H1 (cell line): ENCODE data around the gene CLEC2A. TPM values are rescaled to one million over a fixed set of nuclear protein-coding genes. Genes with fewer than 3 reads are reported as not detected.

Experiments used
- CTCF ChIA-PET: fragments of 300-600 bp; sonication (Branson Sonifier 250); formaldehyde crosslinking; loops from one replicate; lab custom pipeline; 2021; ENCODE audit not compliant: partially characterized antibody; lab: Charles Lee
- POLR2A ChIA-PET: fragments of 300-600 bp; sonication (Branson Sonifier 250); formaldehyde crosslinking; loops from one replicate; lab custom pipeline; 2021; ENCODE audit warnings: inconsistent platforms; ENCODE audit not compliant: partially characterized antibody; lab: Charles Lee
- DNase-seq, 2 experiments: peaks; one replicate each; pipeline versions ENCODE4 v3.0.0 to v3.0.0-alpha.2; 2010 to 2022; ENCODE audit warnings: low spot score in 2 of 2, low read depth in 1 of 2, mixed read lengths in 1 of 2
- FAIRE-seq: peaks from 2 replicates; lab custom pipeline; 2011; peaks lifted over from hg19 to GRCh38; lab: Jason Lieb, UNC
- H2AFZ ChIP-seq: 2 replicates; pipeline ENCODE4 v1.8.1; 2012; ENCODE audit warnings: low read length, inconsistent platforms
- H2AK5ac ChIP-seq: 2 replicates; pipeline ENCODE4 v1.6.1; 2013; ENCODE audit warnings: low read depth, low read length
- H2BK120ac ChIP-seq: replicated peaks from 2 replicates; pipeline ENCODE3; 2013; ENCODE audit warnings: low read depth, low read length, inconsistent platforms
- H2BK12ac ChIP-seq: 2 replicates; pipeline ENCODE4 v1.6.1; 2013; ENCODE audit warnings: low read depth, low read length
- H2BK15ac ChIP-seq: 2 replicates; pipeline ENCODE4 v1.6.1; 2013; ENCODE audit warnings: low read length
- H2BK20ac ChIP-seq: 2 replicates; pipeline ENCODE4 v1.6.1; 2013; ENCODE audit warnings: low read length
- H2BK5ac ChIP-seq: 2 replicates; pipeline ENCODE4 v1.6.1; 2013; ENCODE audit warnings: low read depth, low read length
- H3K14ac ChIP-seq: 2 replicates; pipeline ENCODE4 v1.6.1; 2013; ENCODE audit warnings: inconsistent platforms; ENCODE audit not compliant: insufficient read length
- H3K18ac ChIP-seq: 2 replicates; pipeline ENCODE4 v1.6.1; 2013; ENCODE audit warnings: low read length; ENCODE audit errors: extremely low read depth
- H3K23ac ChIP-seq: 2 replicates; pipeline ENCODE4 v1.6.1; 2013; ENCODE audit warnings: inconsistent platforms; ENCODE audit not compliant: insufficient read length
- H3K23me2 ChIP-seq: 2 replicates; pipeline ENCODE4 v1.6.1; 2013; ENCODE audit warnings: low read depth, low read length
- H3K27ac ChIP-seq: 2 replicates; pipeline ENCODE4 v1.6.1; 2011; ENCODE audit warnings: low read depth, low read length, inconsistent platforms
- H3K27me3 ChIP-seq, 4 experiments: replicated peaks in 1 of 4; 1 replicate in 1 of 4; 2 replicates in 3 of 4; pipeline versions ENCODE4 v1.6.1 to v1.8.1; 2011 to 2013; ENCODE audit warnings: low read length in 3 of 4, mild to moderate bottlenecking in 3 of 4, inconsistent platforms in 2 of 4, mixed read lengths in 2 of 4, moderate library complexity in 1 of 4; ENCODE audit not compliant: control insufficient read depth in 3 of 4, insufficient read depth in 3 of 4; ENCODE audit errors: extremely low read depth in 1 of 4
- H3K36me3 ChIP-seq, 4 experiments: 2 replicates each; pipeline versions ENCODE4 v1.6.1 to v1.8.1; 2011 to 2013; ENCODE audit warnings: mild to moderate bottlenecking in 4 of 4, low read length in 3 of 4, moderate library complexity in 2 of 4, control low read depth in 1 of 4, inconsistent platforms in 1 of 4; ENCODE audit not compliant: insufficient read depth in 4 of 4, control insufficient read depth in 2 of 4
- H3K4ac ChIP-seq: replicated peaks from 2 replicates; pipeline ENCODE3; 2013; ENCODE audit warnings: low read length, low read depth, mixed read lengths, inconsistent platforms; ENCODE audit not compliant: insufficient read length
- H3K4me1 ChIP-seq, 4 experiments: replicated peaks in 1 of 4; 1 replicate in 1 of 4; 2 replicates in 3 of 4; pipeline versions ENCODE4 v1.6.1 to v1.8.1; 2011 to 2013; ENCODE audit warnings: low read length in 3 of 4, inconsistent platforms in 2 of 4, mixed read lengths in 1 of 4; ENCODE audit not compliant: insufficient read depth in 4 of 4, control insufficient read depth in 3 of 4
- H3K4me2 ChIP-seq, 2 experiments: 2 replicates each; pipeline versions ENCODE4 v1.6.1 to v1.8.1; 2011 to 2013; ENCODE audit warnings: low read depth in 2 of 2, low read length in 2 of 2, control low read depth in 1 of 2, inconsistent platforms in 1 of 2, mild to moderate bottlenecking in 1 of 2; ENCODE audit not compliant: insufficient read depth in 1 of 2
- H3K4me3 ChIP-seq, 4 experiments: fragments of 200-600, 300-600 bp in 1 of 4; sonication (generic), shearing (Covaris generic), sonication (Bioruptor Twin) in 1 of 4; 2 replicates each; pipeline versions ENCODE4 v1.5.1 to v1.8.1; 2011 to 2016; ENCODE audit warnings: low read length in 4 of 4, low read depth in 3 of 4, control low read depth in 2 of 4, inconsistent platforms in 2 of 4, mild to moderate bottlenecking in 2 of 4, mixed read lengths in 1 of 4, moderate library complexity in 1 of 4; ENCODE audit not compliant: insufficient read depth in 2 of 4; ENCODE audit errors: extremely low read depth in 1 of 4
- H3K56ac ChIP-seq: replicated peaks from 2 replicates; pipeline ENCODE3; 2013; ENCODE audit warnings: low read depth, mild to moderate bottlenecking, mixed read lengths, low read length, inconsistent platforms; ENCODE audit not compliant: insufficient read length
- H3K79me1 ChIP-seq: 2 replicates; pipeline ENCODE4 v1.6.1; 2013; ENCODE audit warnings: low read depth, low read length, control low read depth
- H3K79me2 ChIP-seq, 2 experiments: 2 replicates each; pipeline versions ENCODE4 v1.6.1 to v1.8.1; 2012 to 2013; ENCODE audit warnings: low read length in 2 of 2, mild to moderate bottlenecking in 2 of 2, inconsistent platforms in 1 of 2; ENCODE audit not compliant: insufficient read depth in 2 of 2, control insufficient read depth in 1 of 2
- H3K9ac ChIP-seq, 4 experiments: replicated peaks in 1 of 4; 1 replicate in 1 of 4; 2 replicates in 3 of 4; pipeline versions ENCODE4 v1.6.1 to v1.8.1; 2011 to 2013; ENCODE audit warnings: low read depth in 3 of 4, low read length in 3 of 4, control low read depth in 2 of 4, mild to moderate bottlenecking in 2 of 4, moderate library complexity in 2 of 4, inconsistent platforms in 1 of 4; ENCODE audit errors: extremely low read depth in 1 of 4
- H3K9me3 ChIP-seq, 2 experiments: 2 replicates each; pipeline versions ENCODE4 v1.6.1 to v1.8.1; 2012 to 2013; ENCODE audit warnings: mild to moderate bottlenecking in 2 of 2, moderate library complexity in 2 of 2, control low read depth in 1 of 2, inconsistent platforms in 1 of 2, low read depth in 1 of 2, low read length in 1 of 2, mixed read lengths in 1 of 2; ENCODE audit not compliant: insufficient read depth in 2 of 2
- H4K20me1 ChIP-seq, 2 experiments: replicated peaks in 1 of 2; 2 replicates each; pipeline versions ENCODE3 to v1.8.1; 2011 to 2013; ENCODE audit warnings: inconsistent platforms in 2 of 2, low read length in 2 of 2, mild to moderate bottlenecking in 1 of 2; ENCODE audit not compliant: insufficient read depth in 2 of 2, control insufficient read depth in 1 of 2
- H4K5ac ChIP-seq: 2 replicates; pipeline ENCODE4 v1.6.1; 2013; ENCODE audit warnings: low read length, low read depth, mixed read lengths, inconsistent platforms; ENCODE audit not compliant: insufficient read length
- H4K8ac ChIP-seq: 2 replicates; pipeline ENCODE4 v1.8.0; 2013; ENCODE audit warnings: mild to moderate bottlenecking, moderate library complexity, low read length, inconsistent platforms; ENCODE audit not compliant: insufficient read depth; ENCODE audit errors: extremely low read depth
- H4K91ac ChIP-seq: replicated peaks from 2 replicates; pipeline ENCODE3; 2013; ENCODE audit warnings: low read length, mixed read lengths, inconsistent platforms; ENCODE audit not compliant: insufficient read length
- JUN ChIP-seq: IDR thresholded peaks from 2 replicates; pipeline ENCODE4 v1.6.1; 2011; ENCODE audit warnings: low read depth, mild to moderate bottlenecking, improper control_type of control experiment, low read length
- WGBS, 2 experiments: shearing (Covaris generic) in 1 of 2; methylation state at CpG; one replicate each; pipeline versions ENCODE4 v1.1.6 to v1.1.7; 2013 to 2015; ENCODE audit warnings: low lambda C conversion rate in 2 of 2, mixed read lengths in 2 of 2, inconsistent platforms in 1 of 2, low coverage in 1 of 2, missing lambda C conversion rate in 1 of 2; ENCODE audit not compliant: insufficient replicate concordance in 2 of 2, insufficient coverage in 1 of 2, insufficient read length in 1 of 2; ENCODE audit errors: extremely low coverage in 1 of 2, missing lambda C conversion rate in 1 of 2; 5-methylcytosine and 5-hydroxymethylcytosine counted together
- polyA plus RNA-seq, 7 experiments: library from polyadenylated mRNA; depleted of rRNA in 3 of 7; stranded (reverse) in 5 of 7; unstranded in 2 of 7; fragments of >200 nt in 5 of 7; fragments of 200-250 nt in 2 of 7; gene quantifications; 1 replicate in 5 of 7; 2 replicates in 1 of 7; 4 replicates in 1 of 7; pipeline versions ENCODE4 v1.2.1 to v1.2.3, GENCODE V29; 2011 to 2013; ENCODE audit warnings: missing spikeins in 2 of 7, mixed read lengths in 2 of 7
- total RNA-seq: library from RNA; stranded (reverse); fragmentation: NEBNext Ultra II Directional; extraction: Animal tissue kit (Norgen Biotek cat#: 25700); gene quantifications from 2 replicates; pipeline ENCODE4 v1.2.1, GENCODE V29; 2021
- TF ChIP-seq, protein P1 (sequence below): IDR thresholded peaks from 2 replicates; pipeline ENCODE4 v1.6.1; 2012; ENCODE audit warnings: inconsistent platforms

CLEC2A gene
- total and polyA plus RNA-seq, 2 of the 8 experiments (the other 6 are each of a cell fraction or from before 2014, with no cell fraction given): 0.63 to 3.7 TPM

DNA sequence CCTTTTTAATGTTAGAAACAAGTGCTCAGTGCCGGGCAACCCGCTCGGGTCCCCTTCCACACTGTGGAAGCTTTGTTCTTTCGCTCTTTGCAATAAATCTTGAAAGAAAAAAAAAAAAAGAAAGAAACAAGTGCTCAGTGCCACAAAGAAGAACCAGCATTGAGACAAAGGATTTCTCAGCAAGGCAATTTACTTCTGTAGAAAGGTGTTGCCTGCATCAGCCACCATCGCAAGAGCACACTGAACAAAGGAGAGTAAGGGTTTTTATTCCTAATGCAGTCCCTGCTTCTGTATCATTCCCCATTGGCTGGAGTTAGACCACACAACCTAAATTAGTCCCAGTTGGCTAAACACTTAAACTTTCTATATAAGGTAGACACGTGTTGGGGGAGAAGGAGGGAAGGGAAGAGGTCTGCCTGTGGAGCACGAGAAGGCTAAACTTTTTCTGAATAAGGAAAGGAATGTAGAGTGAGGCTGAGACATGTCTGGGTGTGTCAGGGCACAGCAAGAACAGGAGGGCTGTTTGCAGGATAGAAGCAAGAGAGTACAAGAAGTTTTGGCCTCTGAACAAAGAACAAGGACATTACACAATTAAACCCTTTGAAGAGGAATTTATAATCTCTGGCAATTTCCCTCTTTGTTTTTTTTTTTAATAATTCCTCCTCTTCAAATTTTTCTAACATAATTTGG is 29.5 kb downstream of the CLEC2A start:
- no peak overlapping the region for H2BK12ac ChIP-seq
- peak overlapping the region in 1 of 2 experiments; percentile 47; a peak in 1 of 4 replicates for H3K4me2 ChIP-seq
- no peak overlapping the region for H3K4ac ChIP-seq
- H4K8ac ChIP-seq: no peak overlapping the region
- H3K9me3 ChIP-seq: no peaks in the 10 kb centered on the region
- H3K36me3 ChIP-seq: peaks cover 6 to 56% (median 10%) of the 10 kb centered on the region in 4 experiments; a peak in 6 of 8 replicates
- 0 out of 2 replicates have a peak overlapping the region, but pooled peaks have one; percentile 22 for H3K27ac ChIP-seq
- H2BK15ac ChIP-seq: no peak overlapping the region
- no peak overlapping the region for H4K91ac ChIP-seq
- ChIA-PET CTCF (interaction anchor here (1.1 kb wide), 1 partner anchor 24 kb away, joined by 3 read pairs; no protein-coding TSS in a partner anchor), POLR2A (interaction anchor here (2.4 to 7.8 kb wide), 2 partner anchors 5 to 11 kb away, joined by 6 to 121 read pairs; no protein-coding TSS in a partner anchor)
- no peak overlapping the region for H2BK120ac ChIP-seq
- peak overlapping the region; percentile 56; the same call in 1 of the 2 replicates for H2BK5ac ChIP-seq
- no peak overlapping the region for H3K14ac ChIP-seq
- FAIRE-seq (no peak), DNase-seq (no peak)
- H2BK20ac ChIP-seq: 0 out of 2 replicates have a peak overlapping the region, but pooled peaks have one; percentile 32
- no peak overlapping the region for H3K9ac ChIP-seq
- 60% methylated on average over 7 of the region's 7 CpGs; no CpG with 5 or more reads in 1 of the 2 experiments for WGBS, 2 experiments
- 0 out of 2 replicates have a peak overlapping the region, but pooled peaks have one; percentile 0 for H2AFZ ChIP-seq
- H3K23ac ChIP-seq: no peak overlapping the region
- H3K23me2 ChIP-seq: no peaks in the 10 kb centered on the region
- TF ChIP-seq, protein P1, sequence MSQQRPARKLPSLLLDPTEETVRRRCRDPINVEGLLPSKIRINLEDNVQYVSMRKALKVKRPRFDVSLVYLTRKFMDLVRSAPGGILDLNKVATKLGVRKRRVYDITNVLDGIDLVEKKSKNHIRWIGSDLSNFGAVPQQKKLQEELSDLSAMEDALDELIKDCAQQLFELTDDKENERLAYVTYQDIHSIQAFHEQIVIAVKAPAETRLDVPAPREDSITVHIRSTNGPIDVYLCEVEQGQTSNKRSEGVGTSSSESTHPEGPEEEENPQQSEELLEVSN: peak; percentile 59; the same call in 1 of the 2 replicates
- no peak for TF ChIP-seq JUN
- no peaks in the 10 kb centered on the region for H3K27me3 ChIP-seq
- H3K18ac ChIP-seq: no peak overlapping the region
- H3K79me1 ChIP-seq: no peaks in the 10 kb centered on the region
- H4K20me1 ChIP-seq: peaks cover 0 to 4% of the 10 kb centered on the region in 2 experiments
- 0 out of 8 replicates have a peak overlapping the region, but pooled peaks of 1 of the 4 experiments have one; percentile 14 for H3K4me3 ChIP-seq
- H3K56ac ChIP-seq: no peak overlapping the region
- H4K5ac ChIP-seq: no peak overlapping the region
- H2AK5ac ChIP-seq: no peak overlapping the region
- peaks cover 0 to 58% of the 10 kb centered on the region in 2 experiments; a peak in 2 of 4 replicates for H3K79me2 ChIP-seq
- peaks cover 0 to 17% (median 3%) of the 10 kb centered on the region in 4 experiments; a peak in 2 of 7 replicates for H3K4me1 ChIP-seq
